OCI-M2 (cell line): ENCODE data around the gene TUBB8B.
"Not testable (repeated sequence)": the region's sequence is repeated elsewhere in the genome, so short reads cannot be mapped to it uniquely, and the experiment has no call there.

Experiments
- DNase-seq: peaks from one replicate; lab custom pipeline; 2025; ENCODE audit not compliant: unreplicated experiment; lab: John Stamatoyannopoulos, UW

TUBB8B gene

GRCh38 chr18:13177-13576, 36.2 kb downstream of the TUBB8B start:
- not testable (repeated sequence) for DNase-seq

GRCh38 chr18:12773-13172, 36.6 kb downstream of the TUBB8B start:
- not testable (repeated sequence) for DNase-seq

GRCh38 chr18:11383-12274, 37.8 kb downstream of the TUBB8B start:
- not testable (repeated sequence) for DNase-seq

GRCh38 chr18:10624-11184, 38.7 kb downstream of the TUBB8B start:
- not testable (repeated sequence) for DNase-seq

- DNase-seq = not testable (repeated sequence)
Observed at GRCh38 chr18:9937-10336, 39.5 kb downstream of the TUBB8B start.
